Stimulated activated memory B cell treated with anti-CD40 and anti-IgM and Interleukin-4, amounts not matched to agents 10 μg/mL and 1 μg/mL and 100 μg/mL, for 72 hours (primary cell): ENCODE data around the gene FHL2.
A peak's percentile ranks its signal among the peaks of the same experiment; 100 is the strongest.

Experiments used
- ATAC-seq: fragments of 150-1000 bp; cut with Tn5 transposase; 2 replicates; pipeline ENCODE4 v1.10.0; 2021
- H3K27ac Mint-ChIP-seq: one replicate; pipeline ENCODE4 v1.8.0; 2022; ENCODE audit warnings: mild to moderate bottlenecking, mixed read lengths
- H3K27me3 Mint-ChIP-seq: one replicate; pipeline ENCODE4 v1.8.0; 2022; ENCODE audit warnings: mixed read lengths
- H3K36me3 Mint-ChIP-seq: one replicate; pipeline ENCODE4 v1.8.0; 2022; ENCODE audit warnings: mixed read lengths
- H3K4me1 Mint-ChIP-seq: one replicate; pipeline ENCODE4 v1.8.0; 2022; ENCODE audit warnings: mixed read lengths
- H3K4me3 Mint-ChIP-seq: one replicate; pipeline ENCODE4 v1.8.0; 2022; ENCODE audit warnings: mild to moderate bottlenecking, moderate library complexity, mixed read lengths
- H3K9me3 Mint-ChIP-seq: one replicate; pipeline ENCODE4 v1.8.0; 2022; ENCODE audit warnings: mixed read lengths

FHL2 gene

GRCh38 chr2:105409717-105410116 is 10.9 kb upstream of the FHL2 start:
- H3K4me3 Mint-ChIP-seq: no peak overlapping the region
- H3K36me3 Mint-ChIP-seq: no peaks in the 10 kb centered on the region
- no peak overlapping the region for H3K27ac Mint-ChIP-seq
- peaks cover 40% of the 10 kb centered on the region for H3K27me3 Mint-ChIP-seq
- H3K4me1 Mint-ChIP-seq: peaks cover 12% of the 10 kb centered on the region
- no peak for ATAC-seq
- no peaks in the 10 kb centered on the region for H3K9me3 Mint-ChIP-seq

GRCh38 chr2:105407946-105408743 is 9.3 kb upstream of the FHL2 start:
- Mint-ChIP-seq H3K9me3 (no peaks in the 10 kb centered on the region), H3K27me3 (peaks cover 54% of the 10 kb centered on the region), H3K4me1 (peaks cover 11% of the 10 kb centered on the region), H3K36me3 (no peaks in the 10 kb centered on the region), H3K4me3 (no peak overlapping the region), H3K27ac (no peak overlapping the region)
- no peak for ATAC-seq

- Mint-ChIP-seq H3K27me3 (peaks cover 51% of the 10 kb centered on the region), H3K4me1 (no peaks in the 10 kb centered on the region), H3K27ac (no peak overlapping the region), H3K9me3 (no peaks in the 10 kb centered on the region), H3K36me3 (no peaks in the 10 kb centered on the region), H3K4me3 (no peak overlapping the region)
- ATAC-seq: no peak
Observed at GRCh38 chr2:105406221-105406620, 7.4 kb upstream of the FHL2 start.

GRCh38 chr2:105405291-105405690 is 6.4 kb upstream of the FHL2 start:
- Mint-ChIP-seq H3K36me3 (no peaks in the 10 kb centered on the region), H3K9me3 (no peaks in the 10 kb centered on the region), H3K4me1 (no peaks in the 10 kb centered on the region), H3K27me3 (peaks cover 59% of the 10 kb centered on the region), H3K27ac (no peak overlapping the region), H3K4me3 (no peak overlapping the region)
- no peak for ATAC-seq

GRCh38 chr2:105404736-105405135 is 5.9 kb upstream of the FHL2 start:
- Mint-ChIP-seq H3K9me3 (no peaks in the 10 kb centered on the region), H3K27me3 (peaks cover 65% of the 10 kb centered on the region), H3K27ac (no peak overlapping the region), H3K4me1 (no peaks in the 10 kb centered on the region), H3K4me3 (no peak overlapping the region), H3K36me3 (no peaks in the 10 kb centered on the region)
- no peak for ATAC-seq

- ATAC-seq: peak; percentile 25
- H3K9me3 Mint-ChIP-seq: no peaks in the 10 kb centered on the region
- H3K4me3 Mint-ChIP-seq: no peak overlapping the region
- no peaks in the 10 kb centered on the region for H3K4me1 Mint-ChIP-seq
- no peaks in the 10 kb centered on the region for H3K36me3 Mint-ChIP-seq
- no peak overlapping the region for H3K27ac Mint-ChIP-seq
- H3K27me3 Mint-ChIP-seq: peaks cover 67% of the 10 kb centered on the region
Observed at GRCh38 chr2:105403783-105404698, 5.2 kb upstream of the FHL2 start.

- H3K27me3 Mint-ChIP-seq: peaks cover 69% of the 10 kb centered on the region
- H3K36me3 Mint-ChIP-seq: no peaks in the 10 kb centered on the region
- H3K27ac Mint-ChIP-seq: no peak overlapping the region
- H3K4me1 Mint-ChIP-seq: peaks cover 7% of the 10 kb centered on the region
- no peaks in the 10 kb centered on the region for H3K9me3 Mint-ChIP-seq
- ATAC-seq: no peak
- H3K4me3 Mint-ChIP-seq: no peak overlapping the region
Observed at GRCh38 chr2:105403241-105403782, 4.5 kb upstream of the FHL2 start.

- H3K4me3 Mint-ChIP-seq: no peak overlapping the region
- no peaks in the 10 kb centered on the region for H3K36me3 Mint-ChIP-seq
- no peak for ATAC-seq
- no peaks in the 10 kb centered on the region for H3K9me3 Mint-ChIP-seq
- peaks cover 9% of the 10 kb centered on the region for H3K4me1 Mint-ChIP-seq
- H3K27me3 Mint-ChIP-seq: peaks cover 71% of the 10 kb centered on the region
- H3K27ac Mint-ChIP-seq: no peak overlapping the region
Observed at GRCh38 chr2:105402809-105403208, 4.0 kb upstream of the FHL2 start.

GRCh38 chr2:105401867-105402266 is 3.0 kb upstream of the FHL2 start:
- no peak overlapping the region for H3K4me3 Mint-ChIP-seq
- no peak for ATAC-seq
- H3K4me1 Mint-ChIP-seq: peaks cover 9% of the 10 kb centered on the region
- H3K36me3 Mint-ChIP-seq: no peaks in the 10 kb centered on the region
- H3K9me3 Mint-ChIP-seq: no peaks in the 10 kb centered on the region
- no peak overlapping the region for H3K27ac Mint-ChIP-seq
- peaks cover 71% of the 10 kb centered on the region for H3K27me3 Mint-ChIP-seq

GRCh38 chr2:105400138-105400540 is 1.3 kb upstream of the FHL2 start:
- Mint-ChIP-seq H3K4me1 (peaks cover 9% of the 10 kb centered on the region), H3K4me3 (no peak overlapping the region), H3K27ac (no peak overlapping the region), H3K9me3 (no peaks in the 10 kb centered on the region), H3K36me3 (no peaks in the 10 kb centered on the region), H3K27me3 (peaks cover 76% of the 10 kb centered on the region)
- ATAC-seq: no peak

GRCh38 chr2:105399207-105399861 is 483 bp upstream of the FHL2 start:
- Mint-ChIP-seq H3K4me3 (no peak overlapping the region), H3K27me3 (peaks cover 75% of the 10 kb centered on the region), H3K9me3 (no peaks in the 10 kb centered on the region), H3K4me1 (peaks cover 9% of the 10 kb centered on the region), H3K36me3 (no peaks in the 10 kb centered on the region), H3K27ac (no peak overlapping the region)
- ATAC-seq: peak; percentile 6

- no peaks in the 10 kb centered on the region for H3K9me3 Mint-ChIP-seq
- no peak overlapping the region for H3K27ac Mint-ChIP-seq
- H3K36me3 Mint-ChIP-seq: no peaks in the 10 kb centered on the region
- H3K4me1 Mint-ChIP-seq: peaks cover 9% of the 10 kb centered on the region
- peaks cover 69% of the 10 kb centered on the region for H3K27me3 Mint-ChIP-seq
- no peak for ATAC-seq
- H3K4me3 Mint-ChIP-seq: peak overlapping the region; percentile 59
Observed at GRCh38 chr2:105397953-105398335, 907 bp downstream of the FHL2 start.

GRCh38 chr2:105397025-105397722 is 1.7 kb downstream of the FHL2 start:
- no peak for ATAC-seq
- no peak overlapping the region for H3K4me3 Mint-ChIP-seq
- no peak overlapping the region for H3K27ac Mint-ChIP-seq
- peaks cover 68% of the 10 kb centered on the region for H3K27me3 Mint-ChIP-seq
- H3K36me3 Mint-ChIP-seq: no peaks in the 10 kb centered on the region
- H3K9me3 Mint-ChIP-seq: no peaks in the 10 kb centered on the region
- peaks cover 9% of the 10 kb centered on the region for H3K4me1 Mint-ChIP-seq

GRCh38 chr2:105396254-105397024 is 2.4 kb downstream of the FHL2 start:
- Mint-ChIP-seq H3K36me3 (no peaks in the 10 kb centered on the region), H3K4me3 (no peak overlapping the region), H3K4me1 (peaks cover 9% of the 10 kb centered on the region), H3K27me3 (peaks cover 63% of the 10 kb centered on the region), H3K9me3 (no peaks in the 10 kb centered on the region), H3K27ac (no peak overlapping the region)
- no peak for ATAC-seq
